Stromal cell of bone marrow (primary cell): ENCODE measurements around the gene NEURL2.
A peak's percentile ranks its signal among the peaks of the same experiment; 100 is the strongest.
"Not testable (repeated sequence)": the region's sequence is repeated elsewhere in the genome, so short reads cannot be mapped to it uniquely, and the experiment has no call there.

Source experiments
- DNase-seq: peaks from one replicate; pipeline ENCODE4 v3.0.0-alpha.2; 2012; ENCODE audit warnings: low read depth

NEURL2 gene

GRCh38 chr20:45899046-45899835, 8.2 kb upstream of the NEURL2 start:
- DNase-seq = no peak

DNA sequence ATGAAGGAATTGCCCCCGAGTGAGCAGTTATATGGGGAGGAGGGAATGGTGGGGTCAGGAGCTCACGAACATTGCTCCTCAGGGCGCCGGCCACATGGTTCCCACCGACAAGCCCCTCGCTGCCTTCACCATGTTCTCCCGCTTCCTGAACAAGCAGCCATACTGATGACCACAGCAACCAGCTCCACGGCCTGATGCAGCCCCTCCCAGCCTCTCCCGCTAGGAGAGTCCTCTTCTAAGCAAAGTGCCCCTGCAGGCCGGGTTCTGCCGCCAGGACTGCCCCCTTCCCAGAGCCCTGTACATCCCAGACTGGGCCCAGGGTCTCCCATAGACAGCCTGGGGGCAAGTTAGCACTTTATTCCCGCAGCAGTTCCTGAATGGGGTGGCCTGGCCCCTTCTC, 7.3 kb upstream of the NEURL2 start:
- no peak for DNase-seq

- DNase-seq = no peak
Measured at GRCh38 chr20:45897692-45898091, 6.7 kb upstream of the NEURL2 start.

GRCh38 chr20:45897289-45897688, 6.3 kb upstream of the NEURL2 start:
- DNase-seq = no peak

DNA sequence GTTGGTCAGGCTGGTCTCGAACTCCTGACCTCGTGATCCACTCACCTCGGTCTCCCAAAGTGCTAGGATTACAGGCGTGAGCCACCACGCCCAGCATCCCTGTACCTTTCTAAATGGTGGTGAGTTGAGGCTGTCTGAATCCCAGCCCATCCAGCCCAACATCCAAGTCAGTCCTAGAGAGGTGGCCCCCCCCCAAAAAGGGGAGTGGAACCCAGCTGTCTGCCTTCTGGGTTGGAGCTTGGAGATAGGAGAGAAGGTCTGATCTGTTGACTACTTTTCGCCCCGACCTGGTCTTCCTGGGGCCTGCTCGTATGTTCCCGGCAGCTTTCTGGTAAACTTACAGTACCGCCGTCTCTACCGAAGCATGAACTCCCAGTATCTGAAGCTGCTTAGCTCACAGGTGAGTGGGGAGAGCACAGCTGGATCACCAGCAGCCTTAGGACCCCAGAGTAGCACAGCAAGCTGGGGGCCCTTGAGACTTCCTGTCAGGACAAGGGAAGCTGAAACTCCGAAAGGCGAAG, 5.7 kb upstream of the NEURL2 start:
- no peak for DNase-seq

GRCh38 chr20:45894797-45895196, 3.8 kb upstream of the NEURL2 start:
- no peak for DNase-seq

GRCh38 chr20:45893831-45894230, 2.8 kb upstream of the NEURL2 start:
- DNase-seq = no peak

DNA sequence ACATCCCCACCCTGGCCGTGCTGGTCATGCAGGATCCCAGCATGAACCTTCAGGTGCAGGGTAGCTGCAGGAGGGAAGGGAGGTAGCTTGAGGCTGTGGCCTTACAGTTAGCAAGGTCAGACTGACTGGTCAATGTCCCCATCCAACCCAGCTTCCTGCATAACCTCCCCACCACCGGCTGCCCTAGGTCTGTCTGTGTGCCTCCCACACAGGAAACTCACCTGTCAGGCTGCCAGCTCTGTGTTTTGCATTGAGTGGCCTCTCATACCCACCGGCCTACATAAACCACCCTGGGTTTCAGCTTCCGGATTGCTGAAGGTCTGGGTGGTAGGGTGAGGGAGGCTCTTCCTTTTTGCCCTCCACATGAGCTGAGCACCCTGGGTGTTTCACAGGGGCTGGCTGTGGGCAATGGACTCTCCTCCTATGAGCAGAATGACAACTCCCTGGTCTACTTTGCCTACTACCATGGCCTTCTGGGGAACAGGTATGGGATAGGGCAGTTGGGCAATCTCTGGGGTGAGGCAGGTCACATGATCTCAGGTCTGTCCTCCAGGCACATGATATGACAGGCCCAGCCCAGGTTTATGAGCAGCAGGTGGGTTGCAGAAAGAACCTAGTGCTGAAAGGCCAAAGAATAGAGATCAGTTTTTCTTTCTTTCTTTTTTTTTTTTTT, 2.0 kb upstream of the NEURL2 start:
- DNase-seq = no peak

GRCh38 chr20:45892049-45892825, 1.2 kb upstream of the NEURL2 start:
- no peak for DNase-seq

GRCh38 chr20:45890077-45890984, 677 bp downstream of the NEURL2 start:
- DNase-seq = peak; percentile 60

DNA sequence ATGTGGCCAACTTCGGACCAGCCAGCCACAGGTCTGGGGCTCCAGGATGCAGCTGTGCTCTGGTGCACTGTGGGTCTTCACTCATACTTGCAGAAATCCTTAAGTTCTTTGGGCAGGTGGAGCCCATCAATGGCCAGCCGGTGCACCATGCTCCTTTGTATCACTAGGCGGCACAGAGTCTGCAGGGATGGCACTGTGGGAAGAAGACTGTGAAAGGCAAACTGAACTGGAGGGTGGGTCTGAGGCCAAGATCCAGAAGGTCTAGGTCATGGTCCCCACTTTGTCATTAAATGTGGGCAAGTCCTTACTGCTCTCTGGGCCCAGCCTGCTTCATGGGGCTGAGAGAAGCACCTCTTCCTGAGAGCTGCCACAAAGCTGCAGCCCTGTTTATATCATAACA, 2.3 kb downstream of the NEURL2 start:
- no peak for DNase-seq

GRCh38 chr20:45887346-45887715, 3.7 kb downstream of the NEURL2 start, which contains the start of gene SPATA25:
SPATA25 (minus strand) TSS chr20:45887622; CDS start chr20:45887590, 32 bp downstream.
- no peak for DNase-seq

GRCh38 chr20:45886590-45887345, 4.2 kb downstream of the NEURL2 start:
- no peak for DNase-seq

GRCh38 chr20:45883100-45883469, 7.9 kb downstream of the NEURL2 start:
- DNase-seq = no peak

- no peak for DNase-seq
Measured at GRCh38 chr20:45882469-45883099, 8.4 kb downstream of the NEURL2 start.

GRCh38 chr20:45880988-45881788, 9.8 kb downstream of the NEURL2 start, which contains the start of gene ZSWIM1:
ZSWIM1 (plus strand) TSS chr20:45881227; CDS start chr20:45882593, 1,366 bp downstream.
- DNase-seq = peak; percentile 99

DNA sequence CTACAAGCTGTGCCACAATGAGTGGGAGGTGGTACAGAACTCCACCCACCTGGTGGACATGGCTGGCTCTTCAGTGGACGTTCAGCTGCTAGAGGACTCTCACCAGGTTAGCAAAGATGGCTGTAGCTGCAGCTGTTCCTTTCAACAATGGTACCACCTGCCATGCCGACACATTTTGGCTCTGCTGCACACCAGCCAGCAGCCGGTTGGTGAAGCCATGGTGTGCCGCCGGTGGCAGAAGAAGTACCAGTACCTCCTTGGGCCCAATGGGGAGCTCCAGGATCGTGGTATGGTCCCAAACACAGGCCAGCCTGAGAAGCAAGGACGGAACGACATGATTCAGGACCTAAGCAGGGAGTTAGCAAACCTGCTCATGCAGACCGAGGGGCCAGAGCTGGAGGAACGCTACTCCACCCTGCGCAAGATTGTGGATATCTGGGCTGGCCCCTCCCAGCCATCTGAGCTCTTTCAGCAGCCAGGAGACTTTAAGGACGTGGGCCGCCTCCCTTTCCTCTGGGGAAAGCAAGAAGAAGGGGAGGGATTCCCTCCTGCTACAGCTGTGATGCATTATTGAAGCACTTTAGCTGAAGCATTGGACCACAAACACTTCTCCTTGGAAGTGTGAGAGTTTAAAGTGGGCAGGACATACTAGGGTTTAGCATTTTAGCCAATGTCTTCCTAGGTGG, 12.8 kb downstream of the NEURL2 start:
- no peak for DNase-seq

DNA sequence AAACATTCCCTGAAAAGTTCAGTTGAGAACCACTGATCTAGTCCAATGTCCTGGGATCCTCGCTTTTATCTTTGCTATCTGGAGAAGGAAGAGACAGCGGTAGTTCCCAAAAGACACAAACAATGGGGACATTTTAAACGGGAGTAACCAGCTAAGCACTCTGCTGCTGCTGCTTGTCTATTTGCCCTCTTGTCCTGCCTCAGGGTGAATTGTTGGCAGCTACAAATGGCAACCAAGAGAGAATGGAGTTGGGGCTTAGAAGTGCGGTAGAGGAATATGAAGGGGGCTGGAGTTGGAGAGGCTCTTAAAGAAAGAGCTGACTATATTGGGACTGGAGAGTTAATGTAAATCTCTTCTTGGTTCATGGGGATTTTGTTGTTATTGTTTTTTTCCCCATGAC, 16.4 kb downstream of the NEURL2 start:
- DNase-seq = no peak

DNA sequence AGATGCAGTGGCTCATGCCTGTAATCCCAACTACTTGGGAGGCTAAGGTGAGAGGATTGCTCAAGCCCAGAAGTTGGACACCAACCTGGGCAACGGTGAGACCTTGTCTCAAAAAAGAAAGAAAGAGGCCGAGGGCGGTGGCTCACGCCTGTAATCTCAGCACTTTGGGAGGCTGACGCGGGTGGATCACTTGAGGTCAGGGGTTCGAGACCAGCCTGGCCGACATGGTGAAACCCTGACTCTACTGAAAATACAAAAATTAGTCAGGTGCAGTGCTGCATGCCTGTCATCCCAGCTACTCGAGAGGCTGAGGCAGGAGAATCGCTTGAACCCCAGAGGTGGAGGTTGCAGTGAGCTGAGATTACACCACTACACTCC, 16.9 kb downstream of the NEURL2 start:
- DNase-seq = not testable (repeated sequence)
